Glutamatergic neuron (in vitro differentiated cells): Measurements from ENCODE around the gene ENTPD8. TPM values are rescaled to one million over a fixed set of nuclear protein-coding genes. Genes with fewer than 3 reads are reported as not detected.

ENCODE experiments used
- DNase-seq: peaks from one replicate; pipeline ENCODE4 v3.0.0; 2022
- H3K27ac Mint-ChIP-seq: one replicate; pipeline ENCODE4 v1.8.0; 2020; ENCODE audit warnings: mild to moderate bottlenecking, mixed read lengths, inconsistent platforms; ENCODE audit not compliant: unreplicated experiment
- H3K27me3 Mint-ChIP-seq: one replicate; pipeline ENCODE4 v1.8.0; 2020; ENCODE audit warnings: mild to moderate bottlenecking, moderate library complexity, mixed read lengths, inconsistent platforms; ENCODE audit not compliant: unreplicated experiment
- H3K36me3 Mint-ChIP-seq: one replicate; pipeline ENCODE4 v1.8.0; 2020; ENCODE audit warnings: mild to moderate bottlenecking, mixed read lengths, inconsistent platforms; ENCODE audit not compliant: unreplicated experiment
- H3K4me1 Mint-ChIP-seq: one replicate; pipeline ENCODE4 v1.8.0; 2020; ENCODE audit warnings: mild to moderate bottlenecking, low read depth, mixed read lengths, inconsistent platforms; ENCODE audit not compliant: unreplicated experiment
- H3K4me3 Mint-ChIP-seq: one replicate; pipeline ENCODE4 v1.8.0; 2020; ENCODE audit warnings: mild to moderate bottlenecking, mixed read lengths, inconsistent platforms; ENCODE audit not compliant: unreplicated experiment
- H3K9me3 Mint-ChIP-seq: one replicate; pipeline ENCODE4 v1.8.0; 2020; ENCODE audit warnings: mild to moderate bottlenecking, moderate library complexity, mixed read lengths, inconsistent platforms; ENCODE audit not compliant: unreplicated experiment
- total RNA-seq: library from RNA; stranded (reverse); fragmentation: NEBNext Ultra II Directional; extraction: Animal tissue kit (Norgen Biotek cat#: 25700); gene quantifications from one replicate; pipeline ENCODE4 v1.2.1, GENCODE V29; 2021; ENCODE audit not compliant: unreplicated experiment
- TF ChIP-seq, protein P1 (sequence below): fragments of 200-600 bp; sonication (generic); IDR thresholded peaks from one replicate; pipeline ENCODE4 v1.5.0; 2021; ENCODE audit not compliant: partially characterized antibody, unreplicated experiment

Gene ENTPD8
- total RNA-seq, 1 donor from 2014 or later = 1.0 TPM

- H3K9me3 Mint-ChIP-seq = no peaks in the 10 kb centered on the region
Measured at GRCh38 chr9:137431416-137431931, 9.7 kb downstream of the ENTPD8 start.

DNA sequence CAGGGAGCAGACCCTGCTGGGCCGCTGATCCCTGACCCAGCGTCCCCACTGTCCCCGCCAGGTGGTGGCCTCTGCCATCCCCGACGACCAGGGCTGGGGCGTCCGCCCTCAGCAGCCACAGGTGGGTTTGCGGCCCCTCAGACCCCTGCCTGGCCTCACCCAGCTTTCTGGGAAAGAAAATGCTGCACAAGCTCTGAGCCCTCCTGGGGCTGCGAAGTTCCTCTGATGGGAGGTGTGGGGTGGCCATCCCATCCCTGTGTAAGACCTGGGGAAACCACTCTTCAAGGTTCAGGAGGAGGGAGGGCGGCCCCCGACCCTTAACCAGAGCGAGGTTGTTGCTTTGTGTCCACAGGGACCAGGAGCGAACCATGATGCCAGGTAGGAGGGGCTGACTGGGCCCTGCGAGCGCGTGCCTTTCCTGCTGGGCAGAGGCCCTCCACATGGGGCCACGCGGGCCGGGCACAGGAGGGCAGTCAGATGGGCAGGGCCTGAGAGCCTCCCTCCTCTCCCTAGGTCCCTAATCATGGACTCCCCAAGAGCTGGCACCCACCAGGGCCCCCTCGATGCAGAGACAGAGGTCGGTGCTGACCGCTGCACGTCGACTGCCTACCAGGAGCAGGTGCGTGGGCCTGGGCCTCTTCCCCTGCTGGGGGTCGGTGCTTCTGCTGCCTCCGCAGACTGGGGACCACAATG is 10.3 kb downstream of the ENTPD8 start:
- Mint-ChIP-seq H3K36me3 (no peaks in the 10 kb centered on the region), H3K4me1 (no peaks in the 10 kb centered on the region), H3K9me3 (no peaks in the 10 kb centered on the region), H3K27me3 (peaks cover 3% of the 10 kb centered on the region), H3K27ac (no peak overlapping the region), H3K4me3 (no peak overlapping the region)
- TF ChIP-seq, protein P1, sequence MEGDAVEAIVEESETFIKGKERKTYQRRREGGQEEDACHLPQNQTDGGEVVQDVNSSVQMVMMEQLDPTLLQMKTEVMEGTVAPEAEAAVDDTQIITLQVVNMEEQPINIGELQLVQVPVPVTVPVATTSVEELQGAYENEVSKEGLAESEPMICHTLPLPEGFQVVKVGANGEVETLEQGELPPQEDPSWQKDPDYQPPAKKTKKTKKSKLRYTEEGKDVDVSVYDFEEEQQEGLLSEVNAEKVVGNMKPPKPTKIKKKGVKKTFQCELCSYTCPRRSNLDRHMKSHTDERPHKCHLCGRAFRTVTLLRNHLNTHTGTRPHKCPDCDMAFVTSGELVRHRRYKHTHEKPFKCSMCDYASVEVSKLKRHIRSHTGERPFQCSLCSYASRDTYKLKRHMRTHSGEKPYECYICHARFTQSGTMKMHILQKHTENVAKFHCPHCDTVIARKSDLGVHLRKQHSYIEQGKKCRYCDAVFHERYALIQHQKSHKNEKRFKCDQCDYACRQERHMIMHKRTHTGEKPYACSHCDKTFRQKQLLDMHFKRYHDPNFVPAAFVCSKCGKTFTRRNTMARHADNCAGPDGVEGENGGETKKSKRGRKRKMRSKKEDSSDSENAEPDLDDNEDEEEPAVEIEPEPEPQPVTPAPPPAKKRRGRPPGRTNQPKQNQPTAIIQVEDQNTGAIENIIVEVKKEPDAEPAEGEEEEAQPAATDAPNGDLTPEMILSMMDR = no peak
- DNase-seq = no peak

More at GRCh38 chr9:137431416-137431931, 9.7 kb downstream of the ENTPD8 start:
- no peak overlapping the region for H3K4me3 Mint-ChIP-seq
- H3K4me1 Mint-ChIP-seq = no peaks in the 10 kb centered on the region
- H3K27me3 Mint-ChIP-seq = peaks cover 3% of the 10 kb centered on the region
- TF ChIP-seq, protein P1 = no peak
- no peak for DNase-seq
- H3K36me3 Mint-ChIP-seq = no peaks in the 10 kb centered on the region
- H3K27ac Mint-ChIP-seq = no peak overlapping the region

- Mint-ChIP-seq H3K27ac (no peak overlapping the region), H3K36me3 (no peaks in the 10 kb centered on the region), H3K4me3 (no peak overlapping the region), H3K27me3 (peaks cover 3% of the 10 kb centered on the region), H3K4me1 (no peaks in the 10 kb centered on the region), H3K9me3 (no peaks in the 10 kb centered on the region)
- TF ChIP-seq, protein P1 = no peak
- no peak for DNase-seq
Measured at GRCh38 chr9:137429974-137430722, 11.0 kb downstream of the ENTPD8 start.

- Mint-ChIP-seq H3K27ac (no peak overlapping the region), H3K4me3 (no peak overlapping the region), H3K36me3 (no peaks in the 10 kb centered on the region), H3K27me3 (peaks cover 3% of the 10 kb centered on the region), H3K9me3 (no peaks in the 10 kb centered on the region), H3K4me1 (no peaks in the 10 kb centered on the region)
- TF ChIP-seq, protein P1 = no peak
- no peak for DNase-seq
Measured at GRCh38 chr9:137429546-137429890, 11.6 kb downstream of the ENTPD8 start.
